ENCODE data around the gene PUS10. TPM values are rescaled to one million over a fixed set of nuclear protein-coding genes. Genes with fewer than 3 reads are reported as not detected.

Gene PUS10, protein sequence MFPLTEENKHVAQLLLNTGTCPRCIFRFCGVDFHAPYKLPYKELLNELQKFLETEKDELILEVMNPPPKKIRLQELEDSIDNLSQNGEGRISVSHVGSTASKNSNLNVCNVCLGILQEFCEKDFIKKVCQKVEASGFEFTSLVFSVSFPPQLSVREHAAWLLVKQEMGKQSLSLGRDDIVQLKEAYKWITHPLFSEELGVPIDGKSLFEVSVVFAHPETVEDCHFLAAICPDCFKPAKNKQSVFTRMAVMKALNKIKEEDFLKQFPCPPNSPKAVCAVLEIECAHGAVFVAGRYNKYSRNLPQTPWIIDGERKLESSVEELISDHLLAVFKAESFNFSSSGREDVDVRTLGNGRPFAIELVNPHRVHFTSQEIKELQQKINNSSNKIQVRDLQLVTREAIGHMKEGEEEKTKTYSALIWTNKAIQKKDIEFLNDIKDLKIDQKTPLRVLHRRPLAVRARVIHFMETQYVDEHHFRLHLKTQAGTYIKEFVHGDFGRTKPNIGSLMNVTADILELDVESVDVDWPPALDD
- total RNA-seq (2021; fragmentation: NEBNext Ultra II Directional; extraction: Animal tissue kit (Norgen Biotek cat#: 25700)) = 2.2 and 3.1 TPM in 2 replicates
- 1.3 TPM in 2 replicates for polyA plus RNA-seq (2011; rRNA removed)
- polyA plus RNA-seq (2011; cell fraction: cytosol; rRNA removed) = 2.1 TPM
- 0.93 TPM for polyA plus RNA-seq (2011; cell fraction: nucleus; rRNA removed)
- polyA plus RNA-seq (2012, experiment 1 of 2) = 1.1 to 1.9 TPM (median 1.5 TPM) in 4 replicates
- polyA plus RNA-seq (2012, experiment 2 of 2) = 0.33 TPM
- 1.8 TPM for polyA plus RNA-seq (2013, experiment 1 of 2)
- polyA plus RNA-seq (2013, experiment 2 of 2) = 1.5 TPM
- polyA minus RNA-seq (2011; rRNA and poly(A)+ RNA removed) = 2.8 and 2.9 TPM in 2 replicates
- 1.2 TPM for polyA minus RNA-seq (2011; cell fraction: cytosol; rRNA and poly(A)+ RNA removed)
- polyA minus RNA-seq (2011; cell fraction: nucleus; rRNA and poly(A)+ RNA removed) = 4.0 TPM
- long read RNA-seq, experiment 1, partial matches to known transcripts = 1 of 2 reads
- long read RNA-seq, experiment 1, other reads (novel, unspliced or antisense) = 0 of 2 reads
- long read RNA-seq, experiment 2, partial matches to known transcripts = 0 of 5 reads
- long read RNA-seq, experiment 2, other reads (novel, unspliced or antisense) = 3 of 5 reads

DNA sequence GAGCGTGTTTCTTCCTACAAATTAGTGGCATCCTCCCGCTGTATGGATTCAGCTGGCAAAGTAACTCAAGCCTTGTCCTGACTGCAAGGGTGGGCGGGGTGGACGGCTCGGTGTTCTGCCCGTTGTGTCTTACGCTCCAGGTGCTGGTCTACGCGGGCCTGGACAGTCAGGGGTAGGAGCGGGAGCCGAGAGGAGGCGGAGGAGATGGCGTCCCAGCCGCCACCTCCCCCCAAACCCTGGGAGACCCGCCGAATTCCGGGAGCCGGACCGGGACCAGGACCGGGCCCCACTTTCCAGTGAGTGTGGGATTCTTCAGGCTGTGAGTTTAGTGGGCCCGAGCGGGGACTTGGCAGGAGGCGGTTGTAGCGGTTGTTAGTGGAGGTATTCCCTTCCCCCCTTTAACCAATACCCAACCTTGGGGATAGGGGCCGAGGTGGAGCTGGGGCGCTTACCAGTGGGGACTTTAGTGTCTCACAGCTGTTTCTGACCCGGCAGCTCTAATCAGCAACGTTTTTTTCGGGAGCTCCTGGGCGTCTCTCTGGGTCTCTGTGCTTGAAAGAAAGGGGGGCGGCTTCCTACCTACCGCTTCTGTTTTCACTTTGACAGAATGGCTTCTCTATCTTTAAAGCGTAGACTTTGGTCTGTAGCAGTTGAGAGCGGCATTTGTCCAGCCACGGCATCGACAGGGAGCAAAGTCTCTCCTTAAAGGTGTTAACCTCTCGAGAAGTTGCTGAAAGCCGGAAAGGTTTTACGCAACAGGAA lies at the start of gene PUS10, which contains the start of gene PEX13:
Gene PUS10 (minus strand): TSS at position 700 of the 762 bp plus-strand sequence. CDS start 6,365 bp downstream, outside the sequence.
Gene PEX13 (plus strand): TSS at position 165 of the 762 bp plus-strand sequence. CDS start 40 bp downstream, at position 205.
- H3K4ac ChIP-seq (replicated peaks; ENCODE audit: insufficient read length, low read depth, low read length) = peak within 1 kb of the TSS; percentile 58
- peaks cover 0 to 3% (median 0%) of the 10 kb centered on the region in 4 experiments; a peak in 1 of 7 replicates for H3K4me1 ChIP-seq (replicated peaks in 1 of 4; ENCODE audit: control insufficient read depth in 3 of 4, insufficient read depth in 4 of 4, low read length in 3 of 4)
- peak; percentile 85 for TF ChIP-seq POLR2AphosphoS5 (IDR thresholded peaks at IDR 0.05; ENCODE audit: low read depth, low read length)
- peak; percentile 1 for TF ChIP-seq KDM4A (IDR thresholded peaks at IDR 0.05; ENCODE audit: low read depth, low read length, severe bottlenecking)
- peak; percentile 44 for TF ChIP-seq CREB1 (IDR thresholded peaks at IDR 0.05)
- no peak for TF ChIP-seq JUN (IDR thresholded peaks at IDR 0.05; ENCODE audit: low read depth, low read length)
- TF ChIP-seq, protein P1, sequence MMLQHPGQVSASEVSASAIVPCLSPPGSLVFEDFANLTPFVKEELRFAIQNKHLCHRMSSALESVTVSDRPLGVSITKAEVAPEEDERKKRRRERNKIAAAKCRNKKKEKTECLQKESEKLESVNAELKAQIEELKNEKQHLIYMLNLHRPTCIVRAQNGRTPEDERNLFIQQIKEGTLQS (IDR thresholded peaks at IDR 0.05; ENCODE audit: insufficient read depth, low read depth, low read length) = no peak
- peak; percentile 90 for TF ChIP-seq SRF (IDR thresholded peaks at IDR 0.05; ENCODE audit: low read depth, low read length)

More for the DNA sequence above, at the start of gene PUS10, which contains the start of gene PEX13:
- no peak for FAIRE-seq
- Histone ChIP-seq H2BK120ac (replicated peaks; ENCODE audit: low read depth, low read length) (peak within 1 kb of the TSS; percentile 88), H2BK5ac (ENCODE audit: low read depth, low read length) (peak within 1 kb of the TSS; percentile 99), H3K23ac (ENCODE audit: insufficient read length) (no peak within 1 kb of the TSS), H2BK15ac (ENCODE audit: low read length) (0 out of 2 replicates have a peak within 1 kb of the TSS, but pooled peaks have one; percentile 81), H3K23me2 (ENCODE audit: low read depth, low read length) (peaks cover 3% of the 10 kb centered on the region; the same call in 1 of the 2 replicates), H4K20me1 (replicated peaks in 1 of 2; ENCODE audit: control insufficient read depth in 1 of 2, insufficient read depth in 2 of 2, low read length in 2 of 2) (no peaks in the 10 kb centered on the region), H4K8ac (ENCODE audit: extremely low read depth, insufficient read depth, low read length) (peak within 1 kb of the TSS; percentile 94; the same call in 1 of the 2 replicates), H3K4me2 (ENCODE audit: insufficient read depth in 1 of 2, low read depth in 2 of 2, low read length in 2 of 2) (peak within 1 kb of the TSS; percentile 65 to 74), H4K91ac (replicated peaks; ENCODE audit: insufficient read length, low read length) (peak within 1 kb of the TSS; percentile 70), H3K36me3 (ENCODE audit: control insufficient read depth in 2 of 4, insufficient read depth in 4 of 4, low read length in 3 of 4) (0 out of 8 replicates have a peak, but pooled peaks cover 0 to 4% (median 0%) of the 10 kb centered on the region in 4 experiments), H3K9ac (replicated peaks in 1 of 4; ENCODE audit: extremely low read depth in 1 of 4, low read depth in 3 of 4, low read length in 3 of 4) (peak within 1 kb of the TSS; percentile 83 to 92 (median 90)), H3K79me1 (ENCODE audit: low read depth, low read length) (peaks cover 4% of the 10 kb centered on the region), H3K14ac (ENCODE audit: insufficient read length) (no peak within 1 kb of the TSS), H3K4me3 (ENCODE audit: extremely low read depth in 1 of 4, insufficient read depth in 2 of 4, low read depth in 3 of 4, low read length in 4 of 4) (peak within 1 kb of the TSS; percentile 76 to 100 (median 90)), H2BK12ac (ENCODE audit: low read depth, low read length) (peak within 1 kb of the TSS; percentile 97; the same call in 1 of the 2 replicates), H3K27me3 (replicated peaks in 1 of 4; ENCODE audit: control insufficient read depth in 3 of 4, extremely low read depth in 1 of 4, insufficient read depth in 3 of 4, low read length in 3 of 4) (no peaks in the 10 kb centered on the region), H4K5ac (ENCODE audit: insufficient read length, low read depth, low read length) (peak within 1 kb of the TSS; percentile 97), H3K18ac (ENCODE audit: extremely low read depth, low read length) (peak within 1 kb of the TSS; percentile 95), H3K27ac (ENCODE audit: low read depth, low read length) (peak within 1 kb of the TSS; percentile 91), H2AFZ (ENCODE audit: low read length) (peak within 1 kb of the TSS; percentile 100), H3K9me3 (ENCODE audit: insufficient read depth in 2 of 2, low read depth in 1 of 2, low read length in 1 of 2) (no peaks in the 10 kb centered on the region), H2BK20ac (ENCODE audit: low read length) (0 out of 2 replicates have a peak within 1 kb of the TSS, but pooled peaks have one; percentile 9), H3K79me2 (ENCODE audit: control insufficient read depth in 1 of 2, insufficient read depth in 2 of 2, low read length in 2 of 2) (peaks cover 0 to 42% of the 10 kb centered on the region in 2 experiments; a peak in 2 of 4 replicates), H3K56ac (replicated peaks; ENCODE audit: insufficient read length, low read depth, low read length) (peak within 1 kb of the TSS; percentile 88), H2AK5ac (ENCODE audit: low read depth, low read length) (no peak within 1 kb of the TSS)
- WGBS, 2 experiments (ENCODE audit: extremely low coverage in 1 of 2, insufficient coverage in 1 of 2, insufficient read length in 1 of 2, insufficient replicate concordance in 2 of 2, low coverage in 1 of 2, low lambda C conversion rate in 2 of 2, missing lambda C conversion rate in 1 of 2) = 2% methylated on average over 34 of the region's 39 CpGs; no CpG with 5 or more reads in 1 of the 2 experiments
- peak; percentile 31 to 91 for DNase-seq (ENCODE audit: low read depth in 1 of 2, low spot score in 2 of 2)
- CTCF ChIA-PET (ENCODE audit: partially characterized antibody) = no interaction called here
- POLR2A ChIA-PET (ENCODE audit: partially characterized antibody) = interaction anchor here (0.7 to 1.5 kb wide), 8 partner anchors 8 to 262 kb away, joined by 3 to 8 read pairs (median 3); partner anchors contain the start of gene PAPOLG
